ENCODE measurements around the gene SLC9A3.

GRCh38 chr5:474840-475661, 49.2 kb downstream of the SLC9A3 start:
- TF ChIP-seq EP300 (IDR thresholded peaks at IDR 0.05; ENCODE audit: low read depth in 2 of 2, low read length in 2 of 2) (no peak), EP300 (CRISPR knock-in tag; IDR thresholded peaks at IDR 0.05; ENCODE audit: borderline replicate concordance) (no peak), FOXJ3 (CRISPR knock-in tag; IDR thresholded peaks at IDR 0.05; ENCODE audit: borderline replicate concordance) (no peak), CCAR2 (optimal IDR thresholded peaks at IDR 0.05; ENCODE audit: low read depth, low read length) (no peak), ETV6 (CRISPR knock-in tag; conservative IDR thresholded peaks at IDR 0.05) (no peak), ERF (CRISPR knock-in tag; IDR thresholded peaks at IDR 0.05) (no peak), CTCF (CRISPR knock-in tag; IDR thresholded peaks at IDR 0.05) (no peak), ZBTB33 (CRISPR knock-in tag; IDR thresholded peaks at IDR 0.05) (no peak), SUZ12 (IDR thresholded peaks at IDR 0.05; ENCODE audit: low read depth, low read length) (no peak), CAMTA2 (CRISPR knock-in tag; IDR thresholded peaks at IDR 0.05; ENCODE audit: borderline replicate concordance) (no peak), POLR2A (IDR thresholded peaks at IDR 0.05; ENCODE audit: insufficient read depth in 1 of 2, low read depth in 2 of 2, low read length in 2 of 2) (no peak), ZFP36L2 (CRISPR knock-in tag; IDR thresholded peaks at IDR 0.05) (no peak), ZNF382 (CRISPR knock-in tag; IDR thresholded peaks at IDR 0.05; ENCODE audit: borderline replicate concordance) (no peak), ZSCAN5A (CRISPR knock-in tag; IDR thresholded peaks at IDR 0.05; ENCODE audit: borderline replicate concordance) (no peak), CEBPZ (IDR thresholded peaks at IDR 0.05; ENCODE audit: low read length) (no peak)

Measured in HepG2 (cell line).